ENCODE data around the gene CREB3L1.

Gene CREB3L1

DNA sequence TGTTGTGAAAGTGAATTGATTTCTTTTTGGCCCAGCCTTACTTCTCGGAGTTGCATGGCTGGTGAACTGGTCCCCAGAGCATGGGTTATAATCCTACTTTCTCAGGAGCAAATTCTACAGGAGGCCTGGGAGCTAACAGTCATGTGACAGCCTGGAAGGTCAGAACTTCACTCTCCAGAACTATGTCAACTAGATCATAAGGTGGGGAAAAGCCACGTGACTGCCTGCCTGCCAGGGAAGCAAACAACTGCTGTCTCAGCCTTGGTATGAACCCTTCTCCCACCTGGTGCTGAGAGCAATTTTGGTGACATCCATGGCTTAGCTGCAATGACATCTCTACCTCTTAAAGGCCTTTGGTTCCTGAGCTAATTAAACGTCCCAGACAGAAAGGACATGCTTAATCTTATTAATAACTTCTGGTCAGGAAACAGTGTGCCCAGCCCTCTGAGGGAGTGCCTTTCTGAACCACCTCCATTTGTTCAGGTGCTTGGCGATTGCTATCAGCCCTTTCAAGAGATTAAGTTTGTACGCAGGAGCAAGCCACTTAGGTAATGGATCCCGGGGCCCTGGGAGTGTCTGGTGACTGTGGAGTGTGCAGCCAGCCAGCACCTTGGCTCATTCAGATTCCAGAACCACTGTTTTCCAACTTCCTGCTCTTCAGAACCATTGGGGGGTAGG is 1.4 kb upstream of the CREB3L1 start:
- DNase-seq (ENCODE audit: extremely low read depth, low read depth), result no peak
- TF ChIP-seq, protein P1, sequence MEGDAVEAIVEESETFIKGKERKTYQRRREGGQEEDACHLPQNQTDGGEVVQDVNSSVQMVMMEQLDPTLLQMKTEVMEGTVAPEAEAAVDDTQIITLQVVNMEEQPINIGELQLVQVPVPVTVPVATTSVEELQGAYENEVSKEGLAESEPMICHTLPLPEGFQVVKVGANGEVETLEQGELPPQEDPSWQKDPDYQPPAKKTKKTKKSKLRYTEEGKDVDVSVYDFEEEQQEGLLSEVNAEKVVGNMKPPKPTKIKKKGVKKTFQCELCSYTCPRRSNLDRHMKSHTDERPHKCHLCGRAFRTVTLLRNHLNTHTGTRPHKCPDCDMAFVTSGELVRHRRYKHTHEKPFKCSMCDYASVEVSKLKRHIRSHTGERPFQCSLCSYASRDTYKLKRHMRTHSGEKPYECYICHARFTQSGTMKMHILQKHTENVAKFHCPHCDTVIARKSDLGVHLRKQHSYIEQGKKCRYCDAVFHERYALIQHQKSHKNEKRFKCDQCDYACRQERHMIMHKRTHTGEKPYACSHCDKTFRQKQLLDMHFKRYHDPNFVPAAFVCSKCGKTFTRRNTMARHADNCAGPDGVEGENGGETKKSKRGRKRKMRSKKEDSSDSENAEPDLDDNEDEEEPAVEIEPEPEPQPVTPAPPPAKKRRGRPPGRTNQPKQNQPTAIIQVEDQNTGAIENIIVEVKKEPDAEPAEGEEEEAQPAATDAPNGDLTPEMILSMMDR (IDR thresholded peaks at IDR 0.05; ENCODE audit: low read depth, low read length), result no peak

DNA sequence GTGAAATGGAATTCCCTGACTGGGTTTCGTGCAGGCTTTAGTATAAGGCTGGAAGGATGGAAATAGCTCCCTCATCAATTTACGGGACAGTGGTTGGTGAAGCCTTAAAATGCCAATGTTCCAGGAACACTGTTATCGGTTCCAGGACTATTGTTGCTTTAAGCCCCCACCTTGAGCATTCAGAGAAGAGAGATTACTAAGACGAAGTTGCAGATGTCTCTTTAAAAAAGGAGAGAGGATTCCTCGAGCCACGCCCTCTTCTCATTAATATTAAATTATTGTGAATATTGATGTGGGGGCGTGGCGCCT is 195 bp upstream of the CREB3L1 start:
- DNase-seq (ENCODE audit: extremely low read depth, low read depth), result no peak
- TF ChIP-seq, protein P1 (IDR thresholded peaks at IDR 0.05; ENCODE audit: low read depth, low read length), result no peak

DNA sequence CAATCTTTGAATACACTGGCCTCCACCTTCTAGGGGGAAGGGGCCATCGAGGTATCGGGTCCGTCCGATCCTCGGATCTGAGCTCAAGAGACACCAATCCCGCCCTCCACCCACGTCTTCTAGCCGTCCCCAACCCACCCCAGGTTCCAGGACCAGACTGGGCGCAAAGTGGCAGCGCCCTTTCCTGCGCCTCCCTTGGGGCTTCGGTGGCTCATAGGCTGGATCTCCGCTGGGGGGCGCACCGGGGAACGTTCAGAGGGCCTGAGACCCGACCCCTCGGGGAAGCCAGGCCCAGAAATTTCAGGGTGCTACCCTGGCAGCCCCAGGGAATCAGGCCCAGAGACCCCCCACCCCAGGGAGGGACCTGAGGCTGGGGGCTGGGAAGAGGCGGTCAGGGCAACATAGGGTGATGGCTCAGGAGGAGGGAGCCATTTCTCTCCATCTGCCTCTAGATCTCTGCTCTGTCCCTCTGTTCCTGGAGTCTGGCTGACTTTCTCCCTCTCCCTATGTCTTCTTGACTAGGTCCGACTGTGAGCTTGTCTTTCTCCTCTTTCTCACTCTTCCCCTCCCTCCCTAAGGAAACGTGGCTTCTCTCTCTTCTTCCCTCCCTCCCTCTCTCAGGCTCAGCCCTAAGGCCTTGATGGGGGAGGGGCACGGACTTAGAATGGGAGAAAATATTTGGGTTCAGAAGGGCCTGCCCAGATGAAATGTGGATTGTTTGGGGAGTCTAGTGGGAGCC is 1.1 kb downstream of the CREB3L1 start:
- no peak for DNase-seq (ENCODE audit: extremely low read depth, low read depth)
- TF ChIP-seq, protein P1 (IDR thresholded peaks at IDR 0.05; ENCODE audit: low read depth, low read length), result peak; percentile 84

DNA sequence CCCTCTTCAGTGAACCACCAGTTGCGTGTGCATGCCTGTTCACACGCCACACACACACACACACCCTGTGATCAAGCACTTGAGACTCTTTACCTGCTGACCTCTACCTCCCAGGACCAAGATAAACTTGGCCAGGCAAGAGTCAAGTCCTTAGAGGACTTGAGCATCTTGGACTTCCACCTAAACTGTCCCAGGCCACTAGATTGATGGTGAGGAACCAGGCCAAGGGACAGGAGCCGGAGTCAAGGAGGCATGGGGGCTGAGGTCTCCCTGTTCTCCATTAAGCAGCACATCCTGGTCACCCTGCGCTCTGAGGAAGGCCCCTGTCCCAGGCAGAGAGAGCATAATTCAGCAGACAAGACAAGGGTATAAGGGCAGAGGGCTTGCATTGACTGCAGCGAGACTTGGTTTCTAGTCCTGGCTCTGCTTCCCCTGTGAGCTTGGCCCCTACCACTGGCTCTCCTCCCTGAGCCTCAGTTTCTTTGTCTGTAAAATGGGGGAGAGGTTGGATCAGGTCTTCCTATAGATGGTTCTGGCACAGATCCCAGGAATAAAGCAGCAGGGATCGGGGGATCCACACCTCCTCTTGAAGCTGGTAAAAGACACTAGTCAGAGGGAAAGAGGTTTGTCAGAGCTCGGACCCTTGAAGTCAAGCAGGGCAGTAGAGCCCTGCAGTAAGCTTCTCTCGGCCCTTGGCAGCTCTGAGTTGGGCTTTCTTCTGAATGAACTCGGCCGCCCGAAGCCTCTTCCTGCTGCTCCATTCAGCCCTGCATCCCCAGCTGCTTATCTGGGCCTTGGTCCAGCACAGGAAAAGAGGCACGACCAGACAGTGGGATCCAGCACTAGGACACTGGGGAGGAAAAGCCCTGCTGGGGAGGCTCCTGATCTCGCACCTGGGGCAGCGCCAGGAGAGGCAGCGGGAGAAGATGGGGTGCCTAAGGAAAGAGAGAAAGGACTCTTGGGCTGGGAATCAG is 2.0 kb downstream of the CREB3L1 start:
- no peak for DNase-seq (ENCODE audit: extremely low read depth, low read depth)
- TF ChIP-seq, protein P1 (IDR thresholded peaks at IDR 0.05; ENCODE audit: low read depth, low read length), result no peak

DNA sequence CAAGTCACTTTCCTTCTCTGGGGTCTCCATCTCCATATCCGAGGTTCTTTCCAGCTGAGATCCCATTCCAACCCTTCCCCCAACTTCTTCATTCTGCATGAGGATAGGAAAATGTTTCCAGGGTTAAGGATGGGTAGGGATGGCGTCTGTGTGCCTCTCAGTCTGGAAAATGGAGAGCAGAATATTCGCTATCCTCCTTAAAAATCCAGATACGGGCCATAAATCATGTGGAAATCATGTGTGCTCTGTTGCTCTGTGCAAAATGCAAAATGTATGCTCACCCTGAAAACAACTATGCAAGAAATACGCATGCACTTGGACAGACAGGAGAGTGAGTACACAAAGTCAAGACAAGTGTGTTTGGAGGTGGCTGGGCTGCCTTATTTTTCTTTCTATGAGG is 3.2 kb downstream of the CREB3L1 start:
- TF ChIP-seq, protein P1 (IDR thresholded peaks at IDR 0.05; ENCODE audit: low read depth, low read length), result no peak
- DNase-seq (ENCODE audit: extremely low read depth, low read depth), result no peak

DNA sequence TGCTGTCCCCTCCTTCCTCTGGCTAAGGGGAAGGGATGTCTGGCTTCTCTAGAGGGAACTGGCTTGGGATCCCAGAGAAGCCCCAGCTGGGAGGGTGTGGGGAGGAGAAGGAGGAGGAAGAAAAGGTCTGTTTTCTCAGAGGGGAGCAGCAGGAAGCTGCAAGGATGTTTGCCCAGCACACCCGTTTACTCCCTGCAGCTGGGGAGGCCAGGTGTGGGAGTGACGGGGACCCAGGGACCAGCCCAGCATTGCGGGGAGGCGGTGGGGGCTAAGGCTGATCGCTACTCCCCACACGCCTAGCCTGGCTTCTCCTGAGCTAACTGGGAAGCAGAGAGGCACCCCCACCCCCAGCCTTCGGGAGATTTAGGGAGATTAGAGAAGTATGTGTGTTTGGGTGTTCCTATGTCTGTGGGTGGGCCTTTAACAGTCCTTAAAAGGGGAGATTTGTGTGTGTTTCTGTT is 3.9 kb downstream of the CREB3L1 start:
- TF ChIP-seq, protein P1 (IDR thresholded peaks at IDR 0.05; ENCODE audit: low read depth, low read length), result no peak
- no peak for DNase-seq (ENCODE audit: extremely low read depth, low read depth)
